Activated naive CD4-positive, alpha-beta T cell treated with Interleukin-2 at 50 U/mL for 16 hours (primary cell): ENCODE data around the gene PIK3CG.
"Not testable (repeated sequence)": the region's sequence is repeated elsewhere in the genome, so short reads cannot be mapped to it uniquely, and the experiment has no call there.

Experiments used
- DNase-seq: peaks from one replicate; pipeline ENCODE4 v3.0.0-alpha.2; 2020

The PIK3CG gene

DNA sequence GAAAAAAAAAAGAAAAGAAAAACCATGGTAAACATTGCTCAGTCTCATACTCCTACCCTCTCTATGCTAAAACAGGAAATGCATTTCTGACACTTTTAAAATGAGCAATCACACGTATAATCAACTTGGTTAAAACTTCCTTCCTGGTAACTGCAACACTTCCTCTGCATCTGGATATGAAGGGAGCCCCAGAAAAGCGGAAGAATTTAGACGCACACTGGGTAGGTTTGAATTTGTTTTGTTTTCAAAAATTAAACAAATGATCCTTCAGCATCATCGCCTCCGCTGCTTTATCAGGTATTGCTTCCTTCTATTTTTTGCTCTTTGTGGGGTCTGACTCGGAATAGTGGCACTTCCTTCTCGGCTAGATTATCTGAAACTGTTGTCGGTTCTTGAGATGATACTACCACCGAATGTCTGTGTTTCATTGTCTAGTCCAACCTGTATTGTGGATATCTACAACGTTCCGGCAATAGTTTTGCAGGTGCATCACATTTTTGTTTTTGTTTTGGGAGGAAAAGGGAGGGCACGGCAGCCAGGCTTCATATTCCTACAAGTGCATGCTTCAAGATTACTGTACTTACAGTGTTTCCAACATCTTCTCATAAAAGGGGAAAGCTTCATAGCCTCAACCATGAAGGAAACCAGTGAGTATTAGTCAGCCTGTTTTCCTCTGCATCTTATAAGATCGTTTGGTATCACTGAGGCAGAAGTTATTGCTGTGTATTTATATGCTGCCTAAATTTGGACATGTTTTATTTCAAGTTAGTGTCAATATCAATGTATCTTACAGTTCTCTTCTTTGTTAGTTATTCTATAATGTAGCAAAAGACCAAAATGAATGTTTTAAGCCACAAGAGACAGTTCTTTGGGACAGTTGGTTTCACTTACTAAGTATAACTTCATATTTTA is at the start of gene PIK3CG:
TSS of gene PIK3CG (plus strand) at position 153 of the 912 bp plus-strand sequence. CDS start 2,280 bp downstream, outside the sequence.
- peak; percentile 18 for DNase-seq

DNA sequence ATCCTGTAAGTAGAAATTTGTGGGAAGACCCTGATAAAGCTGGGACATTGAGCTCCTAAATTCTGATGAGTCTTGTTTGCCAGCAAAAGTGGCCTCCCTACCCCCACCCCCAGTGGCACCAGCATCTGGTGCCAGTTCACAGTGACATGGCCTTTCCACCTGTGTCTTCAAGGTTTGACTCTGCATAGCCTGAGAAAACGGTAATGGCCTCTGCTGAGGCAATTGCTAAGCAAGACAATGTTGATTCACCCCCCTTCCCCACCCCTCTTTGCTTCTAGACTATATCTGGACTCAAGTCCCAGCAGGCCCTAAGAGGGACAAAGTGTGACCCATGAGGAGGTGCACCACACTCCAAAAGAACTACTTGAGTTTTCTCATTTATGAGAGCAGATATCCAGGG is 48.0 kb upstream of the PIK3CG start:
- DNase-seq: no peak

DNA sequence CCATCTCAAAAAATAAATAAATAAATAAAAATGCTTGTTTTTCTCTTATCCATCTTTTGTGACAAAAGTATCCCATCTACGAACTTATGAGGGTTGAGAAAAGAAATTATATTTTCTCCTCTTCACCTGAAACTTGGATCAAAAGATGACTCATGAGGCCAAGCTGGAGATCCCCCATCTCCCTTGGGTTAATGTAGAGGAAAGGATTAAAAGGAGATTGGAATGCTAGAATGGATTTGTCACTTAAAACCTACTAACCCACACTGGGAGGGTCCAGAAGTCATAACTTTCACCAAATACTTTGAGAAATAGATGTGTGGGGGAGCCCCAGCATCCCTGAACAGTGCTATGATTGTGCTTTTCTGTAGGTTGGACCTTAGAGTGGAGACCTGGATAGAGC is 46.3 kb upstream of the PIK3CG start:
- DNase-seq: no peak

DNA sequence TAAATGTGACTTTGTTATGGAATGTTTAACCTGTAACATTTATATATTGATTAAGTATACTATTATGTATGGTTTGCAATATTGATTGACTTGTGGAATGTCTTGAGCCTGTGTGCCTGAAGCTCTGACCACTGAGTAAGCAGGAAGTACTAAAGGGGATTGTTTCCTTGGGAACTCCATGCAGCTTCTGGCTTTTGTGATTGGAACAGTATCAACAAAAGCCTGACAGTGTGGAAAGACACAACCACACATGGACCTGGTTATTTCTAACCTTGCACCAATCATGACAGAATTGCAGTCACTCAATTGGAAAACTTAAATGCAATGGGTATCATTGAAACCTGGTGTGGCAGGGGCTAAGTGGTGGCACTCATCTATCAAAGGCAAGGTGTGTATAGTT is 45.5 kb upstream of the PIK3CG start:
- DNase-seq: no peak

DNA sequence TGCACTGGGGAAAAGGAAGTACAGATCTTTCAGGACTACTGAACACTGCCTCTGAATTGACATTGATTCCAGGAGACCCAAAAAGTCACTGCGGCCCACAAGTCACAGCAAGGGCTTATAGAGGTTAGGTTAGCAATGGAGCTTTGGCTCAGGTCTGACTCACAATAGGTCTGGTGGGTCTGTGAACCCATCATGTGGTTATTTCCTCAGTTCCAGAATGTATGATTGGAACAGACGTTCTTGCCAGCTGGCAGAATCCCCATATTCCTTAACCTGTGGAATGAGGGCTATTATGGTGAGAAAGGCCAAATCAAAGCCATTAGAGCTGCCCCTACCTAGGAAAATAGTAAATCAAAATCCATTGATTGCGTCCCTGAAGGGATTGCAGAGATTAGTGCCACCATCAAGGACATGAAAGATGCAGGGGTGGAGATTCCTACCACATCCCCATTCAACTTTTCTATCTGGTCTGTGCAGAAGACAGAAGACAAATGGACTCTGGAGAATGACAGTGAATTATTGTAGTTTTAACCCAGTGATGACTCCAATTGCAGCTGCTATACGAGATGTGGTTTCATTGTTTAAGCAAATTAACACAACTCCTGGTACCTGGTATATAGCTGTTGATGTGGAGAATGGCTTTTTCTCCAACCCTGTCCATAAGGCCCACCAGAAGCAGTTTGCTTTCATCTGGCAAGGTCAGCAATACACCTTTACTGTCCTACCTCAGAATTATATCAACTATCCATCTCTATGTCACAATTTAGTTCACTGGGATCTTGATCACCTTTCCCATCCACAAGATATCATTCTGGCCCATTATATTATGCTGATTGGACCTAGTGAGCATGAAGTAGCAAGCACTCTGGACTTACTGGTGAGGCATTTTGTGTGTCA is 44.5 kb upstream of the PIK3CG start:
- DNase-seq: no peak

DNA sequence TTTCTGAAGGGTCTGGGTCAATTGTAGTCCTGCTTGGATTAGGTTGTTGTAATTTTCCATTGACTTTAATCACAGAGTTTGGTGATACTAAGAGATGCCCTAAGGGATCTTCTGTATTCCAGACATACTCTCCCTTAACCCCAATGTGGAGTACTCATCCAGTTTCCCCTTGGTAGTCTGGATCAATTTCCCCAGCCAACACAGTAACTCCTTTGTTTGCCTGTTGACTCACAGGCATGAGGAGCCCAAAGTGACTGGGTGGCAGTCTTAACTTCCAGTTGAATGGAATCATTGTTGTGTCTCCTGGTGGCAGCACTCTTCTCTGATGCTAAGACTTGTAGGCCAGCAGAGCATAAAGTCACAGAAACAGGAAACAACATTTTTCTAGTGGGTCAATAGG is 41.5 kb upstream of the PIK3CG start:
- DNase-seq: no peak

DNA sequence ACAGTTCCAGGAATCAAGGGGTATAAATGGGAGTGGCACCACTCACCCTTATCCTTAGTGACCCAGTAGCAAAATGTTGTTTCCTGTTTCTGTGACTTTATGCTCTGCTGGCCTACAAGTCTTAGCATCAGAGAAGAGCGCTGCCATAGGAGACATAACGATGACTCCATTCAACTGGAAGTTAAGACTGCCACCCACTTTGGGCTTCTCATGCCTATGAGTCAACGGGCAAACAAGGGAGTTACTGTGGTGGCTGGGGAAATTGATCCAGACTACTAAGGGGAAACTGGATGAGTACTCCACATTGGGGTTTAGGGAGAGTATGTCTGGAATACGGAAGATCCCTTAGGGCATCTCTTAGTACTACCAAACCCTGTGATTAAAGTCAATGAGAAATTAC is 40.6 kb upstream of the PIK3CG start:
- no peak for DNase-seq

DNA sequence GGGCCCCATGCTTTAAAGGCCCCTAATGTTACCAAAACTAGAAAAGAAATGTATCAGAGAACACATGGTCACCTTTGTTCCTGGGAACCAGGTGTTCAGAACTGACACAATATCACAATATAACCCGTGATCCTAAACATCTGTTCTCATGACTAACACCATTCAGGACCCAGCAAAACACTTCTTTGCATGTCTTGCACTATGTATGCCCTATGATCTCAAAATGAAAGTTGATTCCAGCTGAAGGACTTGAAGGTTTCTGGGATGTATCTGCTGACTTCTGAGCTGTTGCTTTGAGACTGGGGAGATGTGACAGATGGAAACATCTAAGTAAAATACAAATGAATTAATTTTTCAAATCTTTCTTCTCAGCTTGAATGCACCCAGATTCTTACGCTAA is 37.5 kb upstream of the PIK3CG start:
- no peak for DNase-seq

DNA sequence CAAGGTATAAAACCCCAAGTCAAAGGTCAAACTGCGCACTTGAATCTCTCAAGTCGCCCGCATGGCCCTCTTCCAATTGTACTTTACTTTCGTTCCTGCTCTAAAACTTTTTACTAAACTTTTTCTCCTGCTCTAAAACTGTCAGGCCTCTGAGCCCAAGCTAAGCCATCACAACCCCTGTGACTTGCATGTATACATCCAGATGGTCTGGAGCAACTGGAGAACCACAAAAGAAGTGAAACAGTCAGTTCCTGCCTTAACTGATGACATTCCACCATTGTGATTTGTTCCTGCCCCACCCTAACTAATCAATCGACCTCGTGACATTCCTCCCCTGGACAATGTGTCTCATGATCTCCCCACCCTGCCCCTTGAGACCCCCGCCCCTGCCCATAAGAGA is 35.6 kb upstream of the PIK3CG start:
- no peak for DNase-seq

DNA sequence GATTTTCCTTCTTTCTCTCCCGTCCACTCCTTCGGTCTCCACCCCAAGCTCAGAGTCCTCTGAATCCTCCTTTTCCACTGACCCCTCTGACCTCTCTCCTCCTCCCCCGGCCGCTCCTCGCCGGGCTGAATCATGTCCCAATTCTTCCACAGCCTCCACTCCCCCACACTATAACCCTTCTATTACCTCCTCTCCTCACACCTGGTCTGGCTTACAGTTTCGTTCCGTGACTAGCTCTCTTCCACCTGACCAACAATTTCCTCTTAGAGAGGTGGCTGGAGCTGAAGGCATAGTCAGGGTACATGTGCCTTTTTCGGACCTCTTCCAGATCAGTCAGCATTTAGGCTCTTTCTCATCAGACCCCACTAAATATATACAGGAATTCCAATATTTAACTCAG is 34.2 kb upstream of the PIK3CG start:
- not testable (repeated sequence) for DNase-seq

DNA sequence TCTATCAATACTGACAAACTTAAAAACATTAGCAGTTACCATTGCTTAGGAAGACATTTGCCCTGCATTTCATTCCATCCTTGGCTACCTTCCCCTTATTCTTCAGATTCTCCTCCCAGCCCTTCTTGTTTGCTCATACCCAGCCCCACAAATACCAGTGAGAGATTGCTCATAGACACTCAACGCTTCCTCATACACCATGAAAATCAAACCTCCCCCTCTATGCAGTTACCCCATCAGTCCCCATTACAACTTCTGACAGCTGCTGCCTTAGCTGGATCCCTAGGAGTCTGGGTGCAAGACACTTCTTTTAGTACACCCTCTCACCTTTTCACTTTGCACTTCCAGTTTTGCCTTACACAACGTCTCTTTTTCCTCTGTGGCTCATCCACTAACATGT is 28.3 kb upstream of the PIK3CG start:
- no peak for DNase-seq

DNA sequence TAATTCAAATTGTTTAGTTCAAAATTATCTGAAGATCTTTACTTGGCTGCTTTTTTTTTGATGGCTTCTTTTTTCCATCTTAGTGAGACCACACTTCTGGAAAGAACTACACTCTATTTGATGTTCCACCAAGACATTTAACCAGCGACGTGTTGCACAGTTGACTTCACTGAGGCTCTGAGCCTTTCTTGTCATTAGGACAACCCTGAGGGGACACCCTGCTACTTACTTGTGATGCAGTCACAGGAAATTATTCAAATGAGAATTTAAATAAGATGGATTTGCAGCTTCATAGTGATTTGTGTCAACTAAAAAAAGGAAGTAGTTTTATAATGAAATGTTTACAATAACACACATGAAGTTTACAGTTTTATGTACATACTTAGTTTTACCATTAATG is 25.6 kb upstream of the PIK3CG start:
- DNase-seq: no peak

DNA sequence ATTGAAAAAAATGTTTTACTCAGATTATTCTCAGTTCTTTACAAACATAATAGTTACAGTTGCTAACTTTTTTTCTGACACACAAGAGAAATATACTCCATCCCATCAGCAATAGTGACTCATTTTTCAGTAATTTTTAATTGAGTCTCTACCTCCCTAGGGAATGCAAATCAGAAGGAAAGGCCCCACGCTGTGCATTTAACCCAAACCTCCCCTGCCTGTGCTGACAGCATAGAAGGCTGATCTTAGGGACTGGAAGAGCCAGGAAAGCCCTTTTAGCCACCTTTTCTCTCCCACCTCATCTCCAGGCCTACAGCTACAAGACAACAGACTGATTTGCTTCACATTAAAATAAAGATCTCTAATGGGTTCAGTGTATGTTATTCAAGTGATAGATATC is 24.7 kb upstream of the PIK3CG start:
- no peak for DNase-seq

DNA sequence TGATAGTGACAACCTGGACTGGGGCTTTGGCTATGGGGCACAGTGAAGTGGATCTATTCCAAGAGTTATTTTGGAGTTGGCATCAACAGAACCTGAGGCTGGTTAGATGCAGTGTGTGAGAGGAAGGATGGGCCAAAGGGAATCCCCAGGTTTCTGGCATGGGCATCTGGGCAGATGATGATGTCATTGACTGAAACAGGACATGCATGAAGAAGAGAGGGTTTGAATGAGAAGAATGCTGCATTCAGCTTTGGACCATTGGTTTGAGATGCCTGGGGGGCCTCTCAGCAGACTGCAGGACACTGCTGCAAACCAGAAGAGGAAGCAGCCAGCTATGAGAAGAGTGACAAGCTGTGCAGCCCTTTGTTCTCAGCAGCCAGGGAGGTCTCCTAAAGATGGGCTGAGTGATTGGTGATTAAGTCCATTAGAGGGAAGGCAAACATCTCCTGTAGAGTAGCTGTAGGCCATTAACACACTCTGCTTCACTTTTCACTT is 23.1 kb upstream of the PIK3CG start:
- no peak for DNase-seq

DNA sequence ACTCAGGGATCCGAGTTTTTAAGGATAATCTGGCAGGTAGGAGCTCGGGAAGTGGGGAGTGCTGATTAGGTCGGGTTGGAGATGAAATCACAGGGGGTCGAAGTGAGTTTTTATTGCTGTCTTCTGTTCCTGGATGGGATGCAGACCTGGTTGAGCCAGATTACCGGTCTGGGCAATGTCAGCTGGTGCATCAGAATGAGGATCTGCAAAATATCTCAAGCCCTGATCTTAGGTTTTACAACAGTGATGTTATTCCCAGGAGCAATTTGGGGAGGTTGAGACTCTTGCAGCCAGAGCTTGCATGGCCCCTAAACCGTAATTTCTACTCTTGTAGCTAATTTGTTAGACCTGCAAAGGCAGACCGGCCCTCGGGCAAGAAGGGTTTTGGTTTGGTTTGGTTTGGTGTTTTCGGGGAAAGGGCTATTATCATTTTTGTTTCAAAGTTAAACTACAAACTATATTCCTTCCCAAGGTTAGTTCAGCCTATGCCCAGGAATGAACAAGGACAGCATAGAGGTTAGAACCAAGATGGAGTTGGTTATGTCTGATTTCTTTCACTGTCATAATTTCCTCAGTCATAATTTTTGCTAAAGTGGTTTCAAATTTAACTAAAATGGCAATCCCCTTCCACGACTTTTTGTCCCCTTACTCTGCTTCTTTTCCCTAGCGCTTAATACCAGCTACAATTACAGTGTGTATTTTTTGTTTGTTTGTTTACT is 20.6 kb upstream of the PIK3CG start:
- DNase-seq: no peak

DNA sequence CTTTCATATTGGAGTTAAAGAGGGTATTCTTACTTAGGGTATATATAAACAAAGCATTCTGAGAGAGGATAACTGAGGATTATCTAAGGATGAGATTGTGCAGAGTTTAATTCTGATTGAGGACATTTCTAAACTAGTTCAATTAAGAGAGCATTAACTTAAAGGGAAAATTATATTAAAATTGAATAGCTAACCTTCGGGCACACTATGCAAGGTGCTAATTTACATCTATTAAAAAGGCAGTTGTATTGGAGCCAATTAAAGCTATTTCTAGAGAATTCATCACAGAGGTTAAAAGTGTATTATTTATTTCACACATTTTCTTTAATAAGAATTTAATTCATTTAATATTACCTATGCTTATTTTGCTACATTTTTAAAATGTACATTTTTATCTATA is 17.0 kb upstream of the PIK3CG start:
- no peak for DNase-seq

DNA sequence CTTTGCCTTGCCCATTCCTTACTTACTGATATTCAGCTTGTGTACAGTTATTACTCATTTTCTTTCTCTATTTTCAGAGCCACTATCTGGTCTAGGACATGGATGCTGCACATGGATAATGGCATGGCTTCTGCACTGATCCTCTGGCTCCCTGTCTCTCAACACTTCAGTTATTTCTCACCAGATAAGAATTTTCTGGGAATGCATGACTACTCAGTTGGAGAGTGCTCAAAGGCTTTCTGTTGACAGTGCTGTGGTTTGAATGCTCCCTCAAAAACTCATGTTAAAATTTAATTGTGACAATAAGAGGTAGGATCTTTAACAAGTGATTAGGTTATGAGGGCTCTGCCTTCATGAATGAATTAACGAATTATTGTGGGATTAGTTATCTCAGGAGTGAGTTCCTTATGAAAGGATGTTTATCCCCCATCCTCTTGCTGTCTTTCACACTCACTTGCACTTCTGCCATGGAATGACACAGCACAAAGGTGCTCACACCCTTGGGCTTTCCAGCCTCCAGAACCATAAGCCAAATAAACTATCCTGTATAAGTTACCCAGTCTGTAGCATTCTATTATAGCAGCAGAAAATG is 16.1 kb upstream of the PIK3CG start:
- DNase-seq: no peak

DNA sequence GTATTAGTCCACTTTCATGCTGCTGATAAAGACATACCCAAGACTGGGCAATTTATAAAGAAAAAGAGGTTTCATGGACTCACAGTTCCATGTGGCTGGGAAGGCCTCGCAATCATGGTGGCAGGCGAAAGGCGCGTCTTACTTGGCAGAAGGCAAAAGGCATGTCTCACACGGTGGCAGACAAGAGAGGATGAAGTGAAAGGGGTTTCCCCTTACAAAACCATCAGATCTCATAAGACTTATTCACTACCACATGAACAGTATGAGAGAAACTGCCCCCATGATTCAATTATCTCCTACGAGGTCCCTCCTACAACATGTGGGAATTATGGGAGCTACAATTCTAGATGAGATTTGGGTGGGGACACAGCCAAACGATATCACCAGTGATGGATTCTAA is 13.4 kb upstream of the PIK3CG start:
- DNase-seq: not testable (repeated sequence)

DNA sequence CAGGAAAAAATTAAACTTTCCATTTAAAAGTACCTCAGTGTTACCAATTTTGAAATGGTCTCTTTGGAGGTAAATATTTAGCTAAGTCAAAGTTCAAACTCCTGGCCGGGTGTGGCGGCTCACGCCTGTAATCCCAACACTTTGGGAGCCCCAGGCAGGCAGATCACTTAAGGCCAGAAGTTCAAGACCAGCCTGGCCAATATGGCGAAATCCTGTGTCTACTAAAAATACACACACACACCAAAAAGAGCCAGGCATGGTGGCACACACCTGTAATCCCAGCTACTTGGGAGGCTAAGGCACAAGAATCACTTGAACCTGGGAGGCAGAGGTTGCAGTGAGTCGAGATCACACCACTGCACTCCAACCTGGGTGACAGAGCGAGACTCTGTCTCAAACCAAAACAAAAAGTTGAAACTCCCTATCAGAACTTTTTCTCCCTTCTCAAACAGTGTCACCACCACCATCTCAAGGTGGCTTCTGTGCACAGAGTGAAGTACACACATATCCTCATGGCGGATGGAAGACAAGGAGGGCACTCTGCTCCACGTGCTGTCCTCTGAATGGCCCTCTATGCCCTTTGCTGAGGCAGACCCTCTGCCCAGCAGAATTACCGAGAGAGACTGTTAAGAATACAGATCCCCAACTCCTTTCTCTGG is 11.7 kb upstream of the PIK3CG start:
- DNase-seq: no peak

DNA sequence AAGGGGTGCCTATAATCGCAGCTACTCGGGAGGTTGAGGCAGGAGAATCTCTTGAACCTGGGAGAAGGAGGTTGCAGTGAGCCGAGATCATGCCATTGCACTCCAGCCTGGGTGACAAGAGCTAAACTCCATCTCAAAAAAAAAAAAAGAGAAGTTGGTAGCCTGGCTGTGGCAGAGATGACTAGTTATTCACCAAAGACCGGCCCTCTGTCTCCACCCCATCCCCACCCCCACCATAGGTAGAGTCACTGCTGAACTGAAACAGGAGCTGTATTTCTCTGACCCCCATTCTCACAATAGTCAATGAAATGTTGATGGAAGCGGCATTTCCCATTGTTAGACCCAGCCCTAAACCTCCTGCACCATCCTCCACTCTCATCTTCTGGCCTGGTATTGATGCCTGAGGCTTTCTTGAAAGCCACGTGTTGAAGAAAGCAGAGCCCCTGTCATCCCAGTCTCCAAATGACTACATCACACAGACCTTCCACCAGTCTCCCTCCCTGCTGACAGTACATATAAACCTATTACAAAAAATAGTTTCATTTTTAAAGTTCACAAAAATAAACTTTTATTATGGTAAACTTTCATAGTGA is 9.4 kb upstream of the PIK3CG start:
- DNase-seq: no peak
